Kidney (tissue), 14 donors: Measurements from ENCODE around the gene HIVEP3. TPM values are rescaled to one million over a fixed set of nuclear protein-coding genes. Genes with fewer than 3 reads are reported as not detected.

Experiments used
- DNase-seq, 5 donors: peaks; one replicate each; pipeline ENCODE4 v3.0.0-alpha.2; 2013 to 2020
- FAIRE-seq: peaks from 2 replicates; lab custom pipeline; 2012; peaks lifted over from hg19 to GRCh38; lab: Jason Lieb, UNC
- H3K27ac ChIP-seq, 2 donors: one replicate each; pipeline ENCODE4 v1.7.0; 2013; ENCODE audit warnings: low read depth in 2 of 2, low read length in 2 of 2, inconsistent platforms in 1 of 2
- H3K27me3 ChIP-seq: one replicate; pipeline ENCODE4 v1.7.1; 2013; ENCODE audit warnings: low read length, inconsistent platforms; ENCODE audit not compliant: control insufficient read depth, insufficient read depth
- H3K36me3 ChIP-seq, 3 donors: one replicate each; pipeline versions ENCODE4 v1.7.0 to v1.7.1; 2013; ENCODE audit warnings: low read length in 3 of 3, control low read depth in 1 of 3, inconsistent platforms in 1 of 3; ENCODE audit not compliant: insufficient read depth in 3 of 3, control insufficient read depth in 2 of 3
- H3K4me1 ChIP-seq, 3 donors: one replicate each; pipeline versions ENCODE4 v1.7.0 to v1.7.1; 2013; ENCODE audit warnings: low read length in 3 of 3, inconsistent platforms in 1 of 3, low read depth in 1 of 3; ENCODE audit not compliant: control insufficient read depth in 2 of 3, insufficient read depth in 2 of 3
- H3K4me3 ChIP-seq, 3 donors: one replicate each; pipeline versions ENCODE4 v1.7.0 to v1.8.1; 2013; ENCODE audit warnings: low read length in 3 of 3, control low read depth in 1 of 3, inconsistent platforms in 1 of 3
- H3K9ac ChIP-seq, 3 donors: one replicate each; pipeline versions ENCODE4 v1.7.0 to v1.7.1; 2013; ENCODE audit warnings: low read length in 3 of 3, control low read depth in 1 of 3, inconsistent platforms in 1 of 3
- H3K9me3 ChIP-seq, 3 donors: one replicate each; pipeline versions ENCODE4 v1.7.0 to v1.7.1; 2013; ENCODE audit warnings: low read length in 3 of 3, control low read depth in 1 of 3, inconsistent platforms in 1 of 3; ENCODE audit not compliant: control insufficient read depth in 2 of 3, insufficient read depth in 1 of 3
- intact Hi-C: fragments of 100-400 bp; cut with DNase I; formaldehyde crosslinking; loops from one replicate; pipeline ENCODE4 v1.11.1; 2022
- polyA plus RNA-seq: library from polyadenylated mRNA; stranded (reverse); fragments of 350-450 nt; fragmentation: Illumina TruSeq; extraction: RNeasy Lipid Tissue Mini Kit (QIAGEN cat#74804); gene quantifications from one replicate; pipeline ENCODE4 v1.2.3, GENCODE V29; 2014; ENCODE audit warnings: low read depth, low replicate concordance; ENCODE audit not compliant: insufficient read depth
- total RNA-seq: library from RNA; stranded (reverse); fragmentation: NEBNext Ultra II Directional; extraction: Animal tissue kit (Norgen Biotek cat#: 25700); gene quantifications from one replicate; pipeline ENCODE4 v1.2.1, GENCODE V29; 2021
- TF ChIP-seq, protein P1 (sequence below): IDR thresholded peaks from 3 replicates; pipeline ENCODE4 v1.5.1; 2012; ENCODE audit warnings: mild to moderate bottlenecking, moderate library complexity, borderline replicate concordance; ENCODE audit not compliant: insufficient read depth; ENCODE audit errors: extremely low read depth
- donor health status: control.
- donor health status: control.
- donor health status: control.
- donor health status: control.
- donor health status: control.
- donor health status: DM: yes; HTN: yes; CAD: no.
- donor health status: Normal renal cell carcinoma (clear cell type).

Gene HIVEP3
- total and polyA plus RNA-seq, 2 donors from 2014 or later: 3.5 to 11.0 TPM

GRCh38 chr1:41632781-41633575, 285.7 kb downstream of the HIVEP3 start:
- H3K27me3 ChIP-seq: no peaks in the 10 kb centered on the region
- intact Hi-C loops: no loop called here
- H3K27ac ChIP-seq: no peak overlapping the region
- DNase-seq: no peak
- H3K36me3 ChIP-seq: no peaks in the 10 kb centered on the region
- no peaks in the 10 kb centered on the region for H3K4me1 ChIP-seq
- no peak for FAIRE-seq
- TF ChIP-seq, protein P1, sequence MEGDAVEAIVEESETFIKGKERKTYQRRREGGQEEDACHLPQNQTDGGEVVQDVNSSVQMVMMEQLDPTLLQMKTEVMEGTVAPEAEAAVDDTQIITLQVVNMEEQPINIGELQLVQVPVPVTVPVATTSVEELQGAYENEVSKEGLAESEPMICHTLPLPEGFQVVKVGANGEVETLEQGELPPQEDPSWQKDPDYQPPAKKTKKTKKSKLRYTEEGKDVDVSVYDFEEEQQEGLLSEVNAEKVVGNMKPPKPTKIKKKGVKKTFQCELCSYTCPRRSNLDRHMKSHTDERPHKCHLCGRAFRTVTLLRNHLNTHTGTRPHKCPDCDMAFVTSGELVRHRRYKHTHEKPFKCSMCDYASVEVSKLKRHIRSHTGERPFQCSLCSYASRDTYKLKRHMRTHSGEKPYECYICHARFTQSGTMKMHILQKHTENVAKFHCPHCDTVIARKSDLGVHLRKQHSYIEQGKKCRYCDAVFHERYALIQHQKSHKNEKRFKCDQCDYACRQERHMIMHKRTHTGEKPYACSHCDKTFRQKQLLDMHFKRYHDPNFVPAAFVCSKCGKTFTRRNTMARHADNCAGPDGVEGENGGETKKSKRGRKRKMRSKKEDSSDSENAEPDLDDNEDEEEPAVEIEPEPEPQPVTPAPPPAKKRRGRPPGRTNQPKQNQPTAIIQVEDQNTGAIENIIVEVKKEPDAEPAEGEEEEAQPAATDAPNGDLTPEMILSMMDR: no peak
- H3K9ac ChIP-seq: no peak overlapping the region
- H3K9me3 ChIP-seq: no peaks in the 10 kb centered on the region
- no peak overlapping the region for H3K4me3 ChIP-seq

GRCh38 chr1:41631971-41632370, 286.8 kb downstream of the HIVEP3 start:
- TF ChIP-seq, protein P1: no peak
- Histone ChIP-seq H3K4me3 (no peak overlapping the region), H3K27ac (no peak overlapping the region), H3K4me1 (no peaks in the 10 kb centered on the region), H3K9ac (no peak overlapping the region), H3K27me3 (no peaks in the 10 kb centered on the region), H3K9me3 (no peaks in the 10 kb centered on the region), H3K36me3 (no peaks in the 10 kb centered on the region)
- intact Hi-C loops: no loop called here
- DNase-seq (no peak), FAIRE-seq (no peak)

- Histone ChIP-seq H3K9ac (no peak overlapping the region), H3K4me1 (no peaks in the 10 kb centered on the region), H3K9me3 (no peaks in the 10 kb centered on the region), H3K4me3 (no peak overlapping the region), H3K27me3 (no peaks in the 10 kb centered on the region), H3K36me3 (no peaks in the 10 kb centered on the region), H3K27ac (no peak overlapping the region)
- intact Hi-C loops: no loop called here
- FAIRE-seq (no peak), DNase-seq (peak in 1 of 5 donors; percentile 9)
- TF ChIP-seq, protein P1: no peak
These were observed 287.6 kb downstream of the HIVEP3 start for GRCh38 chr1:41631154-41631553.
